LHCN-M2 (cell line): Measurements from ENCODE around the gene ASIC3. TPM values are rescaled to one million over a fixed set of nuclear protein-coding genes. Genes with fewer than 3 reads are reported as not detected.

Source experiments
- total RNA-seq: library from RNA; depleted of rRNA; stranded (reverse); fragments of >200 nt; gene quantifications from 2 replicates; pipeline ENCODE4 v1.2.3, GENCODE V29; 2014; rRNA removed

Gene ASIC3
- total RNA-seq, 1 experiment from 2014 or later, result 2.2 TPM

Other genes starting within 250 kb of the ASIC3 start
- not detected in 2 replicates for gene TMEM176B, start 248.2 kb upstream of the ASIC3 start, total RNA-seq
- not detected in 2 replicates for gene TMEM176A, start 247.8 kb upstream of the ASIC3 start, total RNA-seq
- not detected in 2 replicates for gene AOC1, start 196.0 kb upstream of the ASIC3 start, total RNA-seq
- gene KCNH2, start 70.2 kb upstream of the ASIC3 start, total RNA-seq, result 0.11 TPM in 1 of 2 replicates, not detected in the other
- 0.13 TPM in 1 of 2 replicates, not detected in the other for gene NOS3, start 57.5 kb upstream of the ASIC3 start, total RNA-seq
- 0.06 TPM in 2 replicates for gene ATG9B, start 24.0 kb upstream of the ASIC3 start, total RNA-seq
- 61.1 and 64.0 TPM in 2 replicates for gene ABCB8, start 20.1 kb upstream of the ASIC3 start, total RNA-seq
- 47.1 and 47.4 TPM in 2 replicates for gene CDK5, start 9.4 kb downstream of the ASIC3 start, total RNA-seq
- 274 and 291 TPM in 2 replicates for gene SLC4A2, start 11.1 kb downstream of the ASIC3 start, total RNA-seq
- gene FASTK, start 32.3 kb downstream of the ASIC3 start, total RNA-seq, result 141 and 146 TPM in 2 replicates
- 60.9 and 61.5 TPM in 2 replicates for gene TMUB1, start 35.0 kb downstream of the ASIC3 start, total RNA-seq
- gene AGAP3, start 37.9 kb downstream of the ASIC3 start, total RNA-seq, result 52.8 and 53.4 TPM in 2 replicates
- gene GBX1, start 119.2 kb downstream of the ASIC3 start, total RNA-seq, result not detected in 2 replicates
- not detected in 2 replicates for gene ASB10, start 138.7 kb downstream of the ASIC3 start, total RNA-seq
- not detected in 2 replicates for gene H2BK1, start 162.0 kb downstream of the ASIC3 start, total RNA-seq
- 111 and 115 TPM in 2 replicates for gene ABCF2, start 178.7 kb downstream of the ASIC3 start, total RNA-seq
- 123 and 133 TPM in 2 replicates for gene CHPF2, start 184.0 kb downstream of the ASIC3 start, total RNA-seq
- gene SMARCD3, start 200.2 kb downstream of the ASIC3 start, total RNA-seq, result 150 and 161 TPM in 2 replicates